T-cell (primary cell): Measurements from ENCODE around the gene ACOX3. TPM values are rescaled to one million over a fixed set of nuclear protein-coding genes. Genes with fewer than 3 reads are reported as not detected.
"Not testable (repeated sequence)": the region's sequence is repeated elsewhere in the genome, so short reads cannot be mapped to it uniquely, and the experiment has no call there.

Source experiments
- ATAC-seq, 4 experiments: fragments of 200-7000 bp in 3 of 4; fragments of 150-1000 bp in 1 of 4; cut with Tn5 transposase; replicated peaks in 1 of 4; 1 replicate in 3 of 4; 2 replicates in 1 of 4; pipeline ENCODE4 v1.10.0; 2021; ENCODE audit warnings: moderate library complexity in 3 of 4, mild to moderate bottlenecking in 2 of 4, moderate number of reproducible peaks in 1 of 4
- CTCF ChIA-PET, 2 donors: fragments of 300-600 bp; sonication (Branson Sonifier 250); formaldehyde crosslinking; loops; one replicate each; lab custom pipeline; 2022; ENCODE audit warnings: antibody characterized with exemption in 2 of 2; lab: Charles Lee
- POLR2A ChIA-PET, 2 donors: fragments of 300-600 bp; sonication (Branson Sonifier 250); formaldehyde crosslinking; loops; one replicate each; lab custom pipeline; 2022; ENCODE audit warnings: antibody characterized with exemption in 2 of 2; lab: Charles Lee
- DNase-seq, 35 experiments: peaks; one replicate each; pipeline versions ENCODE4 v3.0.0 to v3.0.0-alpha.2; 2013 to 2023
- H3K27ac ChIP-seq: one replicate; pipeline ENCODE4 v1.5.1; 2013; ENCODE audit warnings: low read length
- H3K27me3 ChIP-seq, 2 experiments: replicated peaks in 1 of 2; 1 replicate in 1 of 2; 2 replicates in 1 of 2; pipeline versions ENCODE4 v1.6.1 to v1.7.0; 2013; ENCODE audit warnings: low read length in 1 of 2, mixed read lengths in 1 of 2; ENCODE audit not compliant: control insufficient read depth in 2 of 2, insufficient read depth in 2 of 2; ENCODE audit errors: extremely low read depth in 1 of 2
- H3K36me3 ChIP-seq, 2 donors: 1 replicate in 1 of 2; 2 replicates in 1 of 2; pipeline versions ENCODE4 v1.6.1 to v1.7.0; 2013; ENCODE audit warnings: low read length in 1 of 2; ENCODE audit not compliant: control insufficient read depth in 2 of 2, insufficient read depth in 1 of 2; ENCODE audit errors: extremely low read depth in 1 of 2
- H3K4me1 ChIP-seq, 2 experiments: 1 replicate in 1 of 2; 2 replicates in 1 of 2; pipeline versions ENCODE4 v1.6.1 to v1.7.0; 2013; ENCODE audit warnings: low read length in 2 of 2, mixed read lengths in 1 of 2; ENCODE audit not compliant: insufficient read depth in 2 of 2, control insufficient read depth in 1 of 2; ENCODE audit errors: extremely low read depth in 1 of 2
- H3K4me3 ChIP-seq, 2 donors: 1 replicate in 1 of 2; 2 replicates in 1 of 2; pipeline versions ENCODE4 v1.5.1 to v1.7.0; 2013; ENCODE audit warnings: mild to moderate bottlenecking in 2 of 2, low read length in 1 of 2, moderate library complexity in 1 of 2; ENCODE audit not compliant: control insufficient read depth in 1 of 2; ENCODE audit errors: extremely low read depth in 1 of 2
- H3K9me3 ChIP-seq: 2 replicates; pipeline ENCODE4 v1.7.0; 2013
- H3K27ac Mint-ChIP-seq, 2 donors: one replicate each; pipeline ENCODE4 v1.8.0; 2020 to 2021; ENCODE audit warnings: mild to moderate bottlenecking in 2 of 2, mixed read lengths in 2 of 2
- H3K27me3 Mint-ChIP-seq, 2 donors: one replicate each; pipeline ENCODE4 v1.8.0; 2021 to 2022; ENCODE audit warnings: mixed read lengths in 2 of 2
- H3K36me3 Mint-ChIP-seq: one replicate; pipeline ENCODE4 v1.8.0; 2021; ENCODE audit warnings: mixed read lengths
- H3K4me1 Mint-ChIP-seq, 3 donors: one replicate each; pipeline ENCODE4 v1.8.0; 2020 to 2022; ENCODE audit warnings: mixed read lengths in 3 of 3, mild to moderate bottlenecking in 1 of 3
- H3K4me3 Mint-ChIP-seq, 3 donors: one replicate each; pipeline ENCODE4 v1.8.0; 2020 to 2022; ENCODE audit warnings: mild to moderate bottlenecking in 3 of 3, mixed read lengths in 3 of 3, moderate library complexity in 3 of 3
- H3K9me3 Mint-ChIP-seq, 3 donors: one replicate each; pipeline ENCODE4 v1.8.0; 2020 to 2022; ENCODE audit warnings: mixed read lengths in 3 of 3
- WGBS: methylation state at CpG from one replicate; pipeline ENCODE4 v1.1.5; 2013; ENCODE audit warnings: missing lambda C conversion rate; ENCODE audit not compliant: insufficient coverage; 5-methylcytosine and 5-hydroxymethylcytosine counted together
- total RNA-seq, 35 experiments: library from RNA in 6 of 35; stranded (reverse) in 6 of 35; fragments of 120-200 nt in 1 of 35; gene quantifications; one replicate each; pipeline versions ENCODE4 v1.2.1 to v1.2.4 and lab custom pipeline; 2013 to 2026

ACOX3 gene
- total RNA-seq, 5 donors from 2014 or later (not counting 1 experiment from before 2014, with no cell fraction given) = 9.4 to 20.7 (median 15.8) TPM

DNA sequence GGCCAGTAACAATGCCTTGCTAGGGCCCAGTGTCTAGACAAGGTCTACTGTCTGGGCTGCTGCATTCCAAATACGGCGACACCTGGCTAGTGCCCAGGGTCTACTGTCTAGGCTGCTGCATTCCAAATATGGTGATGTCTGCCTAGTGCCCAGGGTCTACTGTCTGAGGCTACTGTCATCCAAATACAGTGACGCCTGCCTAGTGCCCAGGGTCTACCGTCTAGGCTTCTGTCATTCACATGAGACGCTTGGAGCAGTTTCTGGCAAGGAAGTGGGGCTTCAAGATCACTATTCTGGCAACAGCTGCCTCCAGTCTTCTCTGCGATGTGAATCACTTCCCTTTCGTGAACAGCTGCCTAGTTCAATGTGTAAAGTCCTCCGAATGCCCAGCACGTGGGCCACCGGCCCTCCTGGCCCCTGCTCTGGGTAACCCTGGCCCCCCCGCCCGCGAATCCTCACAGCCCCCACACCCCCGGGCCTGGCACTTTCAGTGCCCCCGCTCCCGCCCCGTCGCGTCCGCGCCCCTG, 12.7 kb downstream of the ACOX3 start:
- Mint-ChIP-seq H3K27ac (peak overlapping the region; percentile 73 to 86), H3K36me3 (no peaks in the 10 kb centered on the region), H3K4me3 (peak overlapping the region; percentile 90 to 92 (median 92)), H3K4me1 (peaks cover 32 to 35% (median 34%) of the 10 kb centered on the region in 3 donors), H3K9me3 (no peaks in the 10 kb centered on the region), H3K27me3 (no peaks in the 10 kb centered on the region)
- DNase-seq = peak in 1 of 35 experiments; percentile 46
- H3K4me3 ChIP-seq = peak overlapping the region; percentile 64 to 70
- no peaks in the 10 kb centered on the region for H3K9me3 ChIP-seq
- H3K27ac ChIP-seq = no peak overlapping the region
- H3K36me3 ChIP-seq = no peaks in the 10 kb centered on the region
- CTCF ChIA-PET = interaction anchor here in 1 of 2 donors (1.4 kb wide), 1 partner anchor 13 kb away, joined by 6 read pairs; the partner anchor contains the start of genes ACOX3 and TRMT44
- H3K27me3 ChIP-seq = no peaks in the 10 kb centered on the region
- peaks cover 3 to 17% of the 10 kb centered on the region in 2 experiments for H3K4me1 ChIP-seq
- WGBS = 1% methylated on average over 21 of the region's 21 CpGs
- ATAC-seq = peak in 3 of 4 experiments; percentile 49 to 59 (median 51)
- POLR2A ChIA-PET = no interaction called here

DNA sequence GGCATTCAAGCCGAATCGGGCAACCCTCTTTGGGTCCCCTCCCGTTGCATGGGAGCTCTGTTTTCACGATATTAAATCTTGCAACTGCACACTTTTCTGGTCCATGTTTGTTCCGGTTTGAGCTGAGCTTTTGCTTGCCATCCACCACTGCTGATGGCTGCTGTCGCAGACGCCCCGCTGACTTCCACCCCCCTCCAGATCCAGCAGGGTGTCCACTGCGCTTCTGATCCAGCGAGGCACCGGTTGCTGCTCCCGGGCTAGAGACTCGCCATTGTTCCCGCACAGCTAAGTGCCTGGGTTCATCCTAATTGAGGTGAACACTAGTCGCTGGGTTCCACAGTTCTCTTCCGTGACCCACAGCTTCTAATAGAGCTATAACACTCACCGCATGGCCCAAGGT, 13.3 kb downstream of the ACOX3 start:
- no peaks in the 10 kb centered on the region for H3K9me3 Mint-ChIP-seq
- Histone ChIP-seq H3K36me3 (no peaks in the 10 kb centered on the region), H3K9me3 (no peaks in the 10 kb centered on the region), H3K4me3 (peak overlapping the region; percentile 64 to 70), H3K4me1 (peaks cover 3 to 17% of the 10 kb centered on the region in 2 experiments), H3K27ac (no peak overlapping the region), H3K27me3 (no peaks in the 10 kb centered on the region)
- WGBS = 86% methylated on average over 16 of the region's 17 CpGs
- no peak overlapping the region for H3K27ac Mint-ChIP-seq
- DNase-seq (no peak), ATAC-seq (no peak)
- H3K27me3 Mint-ChIP-seq = no peaks in the 10 kb centered on the region
- no peaks in the 10 kb centered on the region for H3K36me3 Mint-ChIP-seq
- peak overlapping the region; percentile 90 to 92 (median 92) for H3K4me3 Mint-ChIP-seq
- ChIA-PET CTCF (no interaction called here), POLR2A (no interaction called here)
- peaks cover 32 to 35% (median 34%) of the 10 kb centered on the region in 3 donors for H3K4me1 Mint-ChIP-seq

DNA sequence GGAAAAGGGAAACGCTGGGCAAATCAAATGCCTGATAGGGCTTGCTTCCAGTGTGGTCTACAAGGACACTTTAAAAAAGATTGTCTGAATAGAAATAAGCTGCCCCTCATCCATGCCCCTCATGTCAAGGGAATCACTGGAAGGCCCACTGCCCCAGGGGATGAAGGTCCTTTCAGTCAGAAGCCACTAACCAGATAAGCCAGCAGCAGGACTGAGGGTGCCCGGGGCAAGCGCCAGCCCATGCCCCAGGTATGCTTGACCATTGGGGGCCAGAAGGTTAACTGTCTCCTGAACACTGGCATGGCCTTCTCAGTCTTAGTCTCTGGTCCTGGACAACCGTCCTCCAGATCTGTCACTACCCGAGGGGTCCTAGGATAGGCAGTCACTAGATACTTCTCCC, 17.7 kb downstream of the ACOX3 start:
- WGBS = 98% methylated on average over 4 of the region's 5 CpGs
- H3K27ac ChIP-seq = no peak overlapping the region
- peaks cover 0 to 8% of the 10 kb centered on the region in 2 experiments for H3K4me1 ChIP-seq
- Mint-ChIP-seq H3K27me3 (no peaks in the 10 kb centered on the region), H3K4me1 (peaks cover 26 to 32% (median 30%) of the 10 kb centered on the region in 3 donors), H3K4me3 (no peak overlapping the region), H3K9me3 (no peaks in the 10 kb centered on the region), H3K27ac (no peak overlapping the region), H3K36me3 (peaks cover 14% of the 10 kb centered on the region)
- DNase-seq (no peak), ATAC-seq (no peak)
- H3K27me3 ChIP-seq = no peaks in the 10 kb centered on the region
- no peaks in the 10 kb centered on the region for H3K36me3 ChIP-seq
- H3K4me3 ChIP-seq = no peak overlapping the region
- no peaks in the 10 kb centered on the region for H3K9me3 ChIP-seq
- POLR2A ChIA-PET = no interaction called here
- CTCF ChIA-PET = no interaction called here

DNA sequence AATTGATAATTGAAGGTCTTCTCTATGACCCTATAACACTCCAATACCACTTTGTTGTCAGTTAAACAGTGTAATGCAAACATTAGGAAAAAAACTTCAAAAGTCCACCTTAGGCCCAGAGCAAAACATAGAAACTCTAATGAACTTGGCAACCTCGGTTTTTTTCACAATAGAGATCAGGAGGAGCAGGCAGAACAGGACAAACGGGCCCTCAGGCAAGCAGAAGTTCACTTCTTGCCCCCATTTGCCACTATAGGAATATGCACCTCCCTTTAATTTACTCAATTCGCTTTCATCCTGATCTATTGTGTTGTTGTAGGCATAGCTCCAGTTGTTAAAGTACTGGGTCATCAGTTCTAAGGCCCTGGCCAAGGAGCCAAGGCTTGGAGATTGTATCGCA, 18.2 kb downstream of the ACOX3 start:
- Histone ChIP-seq H3K4me1 (peaks cover 0 to 4% of the 10 kb centered on the region in 2 experiments), H3K36me3 (no peaks in the 10 kb centered on the region), H3K27ac (no peak overlapping the region), H3K9me3 (no peaks in the 10 kb centered on the region), H3K27me3 (no peaks in the 10 kb centered on the region), H3K4me3 (no peak overlapping the region)
- ATAC-seq = no peak
- 100% methylated on average over 1 of the region's 4 CpGs for WGBS
- ChIA-PET POLR2A (no interaction called here), CTCF (no interaction called here)
- no peak for DNase-seq
- no peak overlapping the region for H3K4me3 Mint-ChIP-seq
- no peaks in the 10 kb centered on the region for H3K9me3 Mint-ChIP-seq
- no peak overlapping the region for H3K27ac Mint-ChIP-seq
- peaks cover 14% of the 10 kb centered on the region for H3K36me3 Mint-ChIP-seq
- H3K4me1 Mint-ChIP-seq = peaks cover 22 to 27% (median 26%) of the 10 kb centered on the region in 3 donors
- no peaks in the 10 kb centered on the region for H3K27me3 Mint-ChIP-seq

DNA sequence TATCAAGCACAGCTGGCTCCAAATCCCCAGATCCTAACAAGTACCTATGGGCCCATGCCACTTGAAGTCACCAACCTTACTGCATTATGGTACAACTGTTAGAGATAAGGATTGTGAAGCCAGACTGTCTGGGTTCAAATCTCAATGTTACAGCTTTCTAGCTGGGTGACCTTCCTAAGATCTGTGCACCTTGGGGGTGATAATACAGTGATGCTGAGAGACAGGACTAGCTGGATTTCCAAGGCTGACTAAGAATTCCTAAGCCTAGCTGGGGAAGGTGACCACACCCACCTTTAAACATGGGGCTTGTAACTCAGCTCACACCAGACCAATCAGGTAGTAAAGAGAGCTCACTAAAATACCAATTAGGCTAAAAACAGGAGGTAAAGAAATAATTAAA, 20.4 kb downstream of the ACOX3 start:
- H3K27ac Mint-ChIP-seq, H3K27me3 Mint-ChIP-seq, DNase-seq, H3K4me3 Mint-ChIP-seq, ATAC-seq, H3K4me3 ChIP-seq, POLR2A ChIA-PET, H3K4me1 ChIP-seq, H3K27ac ChIP-seq, H3K27me3 ChIP-seq, H3K9me3 ChIP-seq, H3K9me3 Mint-ChIP-seq: not testable (repeated sequence)
- CTCF ChIA-PET = interaction anchor here in 1 of 2 donors (0.6 kb wide), 1 partner anchor 433 kb away, joined by 3 read pairs; no protein-coding TSS in a partner anchor
- Mint-ChIP-seq H3K4me1 (peaks cover 6 to 12% (median 10%) of the 10 kb centered on the region in 3 donors), H3K36me3 (peaks cover 23% of the 10 kb centered on the region)
- peaks cover 0 to 14% of the 10 kb centered on the region in 2 donors for H3K36me3 ChIP-seq

DNA sequence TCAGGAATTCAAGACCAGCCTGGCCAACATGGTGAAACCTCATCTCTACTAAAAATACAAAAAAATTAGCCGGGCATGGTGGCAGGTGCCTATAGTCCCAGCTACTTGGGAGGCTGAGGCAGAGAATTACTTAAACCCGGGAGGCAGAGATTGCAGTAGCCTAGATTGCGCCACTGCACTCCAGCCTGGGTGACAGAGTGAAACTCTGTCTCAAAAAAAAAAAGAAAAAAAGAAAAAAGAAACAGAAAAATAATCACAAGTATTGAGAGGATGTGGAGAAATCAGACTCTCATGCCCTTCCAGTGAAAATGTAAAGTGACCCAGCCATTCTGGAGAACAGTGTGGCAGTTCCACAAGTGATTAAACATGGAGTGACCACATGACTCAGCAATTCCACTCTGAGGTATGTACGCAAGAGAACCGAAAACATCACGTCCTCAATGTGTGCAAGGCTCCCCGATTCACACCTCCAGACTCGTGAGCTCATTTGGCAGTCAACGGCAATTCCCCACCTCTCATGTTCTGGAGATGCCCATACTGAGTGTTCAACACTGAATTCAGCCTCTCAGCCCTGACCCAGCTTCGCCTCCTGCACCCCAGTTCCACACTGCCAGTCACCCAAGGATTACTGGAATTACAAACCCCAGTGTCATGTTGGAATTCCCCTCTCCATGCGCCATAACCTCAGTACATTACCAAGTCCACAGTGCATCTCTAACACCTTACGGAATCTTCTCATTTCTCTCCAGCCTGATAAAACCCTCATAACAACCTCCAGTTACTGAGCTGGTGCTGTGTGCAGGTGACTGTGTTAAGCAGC, 21.1 kb downstream of the ACOX3 start:
- Histone ChIP-seq H3K9me3 (no peaks in the 10 kb centered on the region), H3K27me3 (no peaks in the 10 kb centered on the region), H3K4me3 (no peak overlapping the region), H3K4me1 (peaks cover 0 to under 1% of the 10 kb centered on the region in 2 experiments), H3K36me3 (peaks cover 3 to 21% of the 10 kb centered on the region in 2 donors), H3K27ac (no peak overlapping the region)
- DNase-seq (peak in 2 of 35 experiments; percentile 28 to 54), ATAC-seq (no peak)
- H3K36me3 Mint-ChIP-seq = peaks cover 29% of the 10 kb centered on the region
- ChIA-PET POLR2A (interaction anchor here in 1 of 2 donors (0.6 kb wide), 1 partner anchor 202 kb away, joined by 3 read pairs; no protein-coding TSS in a partner anchor), CTCF (interaction anchor here in 1 of 2 donors (0.6 kb wide), 1 partner anchor 432 kb away, joined by 3 read pairs; no protein-coding TSS in a partner anchor)
- no peak overlapping the region for H3K4me3 Mint-ChIP-seq
- no peaks in the 10 kb centered on the region for H3K9me3 Mint-ChIP-seq
- H3K27me3 Mint-ChIP-seq = no peaks in the 10 kb centered on the region
- H3K27ac Mint-ChIP-seq = no peak overlapping the region
- WGBS = 49% methylated on average over 9 of the region's 12 CpGs
- peaks cover 6 to 19% (median 13%) of the 10 kb centered on the region in 3 donors for H3K4me1 Mint-ChIP-seq
